Stomach (tissue), 9 donors: ENCODE results near the gene PCDHA3. TPM values are rescaled to one million over a fixed set of nuclear protein-coding genes. Genes with fewer than 3 reads are reported as not detected.
"Not testable (repeated sequence)": the region's sequence is repeated elsewhere in the genome, so short reads cannot be mapped to it uniquely, and the experiment has no call there.

ENCODE experiments used
- DNase-seq, 2 donors: peaks; one replicate each; pipeline versions ENCODE4 v3.0.0 to v3.0.0-alpha.2; 2013 to 2019
- H3K27ac ChIP-seq, 5 donors: fragments of 200-600 bp in 4 of 5; sonication (generic) in 4 of 5; one replicate each; pipeline ENCODE4 v1.5.1; 2013 to 2019; ENCODE audit warnings: mild to moderate bottlenecking in 1 of 5, moderate library complexity in 1 of 5
- H3K27me3 ChIP-seq, 3 donors: fragments of 200-600 bp; sonication (generic); one replicate each; pipeline ENCODE4 v1.5.1; 2017 to 2019; ENCODE audit warnings: mixed run types in 1 of 3
- H3K36me3 ChIP-seq, 4 donors: fragments of 200-600 bp; sonication (generic); 1 replicate in 3 of 4; 2 replicates in 1 of 4; pipeline ENCODE4 v1.5.1; 2016 to 2019
- H3K4me1 ChIP-seq, 4 donors: fragments of 200-600 bp; sonication (generic); one replicate each; pipeline ENCODE4 v1.5.1; 2016 to 2019
- H3K4me3 ChIP-seq, 4 donors: fragments of 200-600 bp; sonication (generic) in 3 of 4; one replicate each; pipeline ENCODE4 v1.5.1; 2016 to 2019; ENCODE audit warnings: mild to moderate bottlenecking in 1 of 4
- H3K9me3 ChIP-seq, 4 donors: fragments of 200-600 bp; sonication (generic); one replicate each; pipeline ENCODE4 v1.5.1; 2016 to 2019
- CTCF ChIP-seq, 7 experiments: fragments of 450-650 bp in 4 of 7; fragments of 200-600 bp in 3 of 7; sonication (generic) in 3 of 7; IDR thresholded peaks; one replicate each; pipeline ENCODE4 v1.5.1; 2016 to 2019; ENCODE audit warnings: antibody characterized with exemption in 7 of 7, control low read depth in 2 of 7, mild to moderate bottlenecking in 1 of 7
- EP300 ChIP-seq: sonication (generic); formaldehyde crosslinking; IDR thresholded peaks from one replicate; pipeline ENCODE4 v1.6.1; 2017; ENCODE audit warnings: antibody characterized with exemption
- POLR2A ChIP-seq, 4 donors: fragments of 450-650 bp; IDR thresholded peaks; one replicate each; pipeline ENCODE4 v1.6.1; 2016; ENCODE audit warnings: antibody characterized with exemption in 4 of 4, control low read depth in 2 of 4, mild to moderate bottlenecking in 1 of 4, moderate library complexity in 1 of 4
- POLR2AphosphoS5 ChIP-seq, 3 donors: sonication (generic); formaldehyde crosslinking; IDR thresholded peaks; one replicate each; pipeline ENCODE4 v1.6.1; 2016; ENCODE audit warnings: antibody characterized with exemption in 3 of 3
- WGBS, 5 donors: extraction: QIAGEN DNeasy Blood & Tissue Kit in 3 of 5; methylation state at CpG; one replicate each; pipeline versions ENCODE4 v1.1.5 to v1.1.7; 2013 to 2018; 5-methylcytosine and 5-hydroxymethylcytosine counted together
- intact Hi-C: fragments of 100-400 bp; cut with DNase I; formaldehyde crosslinking; loops from one replicate; pipeline ENCODE4 v1.15.1; 2023; ENCODE audit warnings: low total_unique reads
- polyA plus RNA-seq, 3 donors: library from polyadenylated mRNA; stranded (reverse); fragments of 200-250 nt; gene quantifications; one replicate each; pipeline ENCODE4 v1.2.3, GENCODE V29; 2013
- total RNA-seq, 5 donors: library from RNA; depleted of rRNA; stranded (reverse); fragments of >200 nt; gene quantifications; one replicate each; pipeline versions ENCODE4 v1.1.0 to v1.2.3, GENCODE V29; 2014 to 2016
- donor health status: healthy with polysubstance abuse.
- donor health status: Bipolar disorder and iron deficiency.
- donor health status: healthy.

PCDHA3 gene
- total and polyA plus RNA-seq, 8 donors = under 0.01 to 1.2 (median 0.08) TPM; not detected in 3

GRCh38 chr5:140806834-140807775, 6.2 kb downstream of the PCDHA3 start, which contains the start of gene PCDHA4:
PCDHA4 (plus strand) TSS chr5:140807068.
- intact Hi-C loops = no loop called here
- H3K4me3 ChIP-seq = peak within 1 kb of the TSS; percentile 19 to 31 (median 26)
- TF ChIP-seq POLR2A (IDR thresholded peaks at IDR 0.05) (no peak), CTCF (IDR thresholded peaks at IDR 0.05) (peak in 2 of 7 experiments; percentile 27 to 28), POLR2AphosphoS5 (IDR thresholded peaks at IDR 0.05) (no peak)
- DNase-seq = peak in 1 of 2 donors; percentile 24
- 20 to 29% (median 25%) methylated on average over 31 to 42 of the region's 47 CpGs for WGBS, 5 donors
- peaks cover 0 to 42% (median 3%) of the 10 kb centered on the region in 3 donors for H3K27me3 ChIP-seq
- no peak within 1 kb of the TSS for H3K27ac ChIP-seq
- no peaks in the 10 kb centered on the region for H3K4me1 ChIP-seq
- H3K36me3 ChIP-seq = no peaks in the 10 kb centered on the region
- peaks cover 17 to 77% (median 57%) of the 10 kb centered on the region in 4 donors for H3K9me3 ChIP-seq

- Histone ChIP-seq H3K9me3 (peaks cover 5 to 75% (median 44%) of the 10 kb centered on the region in 4 donors), H3K27me3 (peaks cover 0 to 29% (median 0%) of the 10 kb centered on the region in 3 donors)
- WGBS, 5 donors = 60 to 72% (median 64%) methylated on average over 58 to 62 of the region's 62 CpGs
- DNase-seq, H3K4me3 ChIP-seq, H3K4me1 ChIP-seq, H3K36me3 ChIP-seq, intact Hi-C loops, H3K27ac ChIP-seq: not testable (repeated sequence)
Measured at GRCh38 chr5:140808241-140808888, 7.5 kb downstream of the PCDHA3 start.

- 67 to 76% (median 70%) methylated on average over 9 to 43 of the region's 43 CpGs for WGBS, 5 donors
- no peak overlapping the region for H3K27ac ChIP-seq
- intact Hi-C loops = no loop called here
- no peak for DNase-seq
- H3K36me3 ChIP-seq = no peaks in the 10 kb centered on the region
- peaks cover 0 to 28% (median 0%) of the 10 kb centered on the region in 3 donors for H3K27me3 ChIP-seq
- peaks cover 4 to 74% (median 45%) of the 10 kb centered on the region in 4 donors for H3K9me3 ChIP-seq
- H3K4me1 ChIP-seq = no peaks in the 10 kb centered on the region
- H3K4me3 ChIP-seq = no peak overlapping the region
- TF ChIP-seq EP300 = no peak
- TF ChIP-seq CTCF (IDR thresholded peaks at IDR 0.05) = no peak
- no peak for TF ChIP-seq POLR2AphosphoS5 (IDR thresholded peaks at IDR 0.05)
- TF ChIP-seq POLR2A (IDR thresholded peaks at IDR 0.05) = no peak
Measured at GRCh38 chr5:140808889-140809291, 8.0 kb downstream of the PCDHA3 start.

GRCh38 chr5:140821375-140822280, 20.8 kb downstream of the PCDHA3 start, which contains the start of gene PCDHA5:
PCDHA5 (plus strand) TSS chr5:140821613.
- no peaks in the 10 kb centered on the region for H3K4me1 ChIP-seq
- peaks cover 0 to 33% (median 0%) of the 10 kb centered on the region in 3 donors for H3K27me3 ChIP-seq
- DNase-seq = peak in 1 of 2 donors; percentile 14
- peaks cover 0 to 55% (median 48%) of the 10 kb centered on the region in 4 donors for H3K9me3 ChIP-seq
- no peaks in the 10 kb centered on the region for H3K36me3 ChIP-seq
- H3K27ac ChIP-seq = no peak within 1 kb of the TSS
- WGBS, 5 donors = 27 to 38% (median 30%) methylated on average over 38 to 39 of the region's 39 CpGs
- TF ChIP-seq CTCF (IDR thresholded peaks at IDR 0.05) (peak in 2 of 7 experiments; percentile 8 to 18), POLR2A (IDR thresholded peaks at IDR 0.05) (no peak)
- H3K4me3 ChIP-seq = peak within 1 kb of the TSS in 2 of 4 donors; percentile 6 to 19
- intact Hi-C loops = no loop called here
